WTC11 (cell line): Measurements from ENCODE around the gene PEX26. TPM values are rescaled to one million over a fixed set of nuclear protein-coding genes. Genes with fewer than 3 reads are reported as not detected.

ENCODE experiments used
- ATAC-seq: fragments of 200-7000 bp; cut with Tn5 transposase; 2 replicates; pipeline ENCODE4 v1.10.0; 2021; ENCODE audit warnings: mild to moderate bottlenecking, moderate library complexity
- CTCF ChIA-PET: fragments of 300-600 bp; sonication (Branson Sonifier 250); formaldehyde crosslinking; loops from one replicate; lab custom pipeline; 2021; ENCODE audit warnings: antibody characterized with exemption; lab: Charles Lee
- POLR2A ChIA-PET: fragments of 350-600 bp; sonication (Branson Sonifier 250); formaldehyde crosslinking; loops from one replicate; lab custom pipeline; 2021; ENCODE audit warnings: antibody characterized with exemption; lab: Charles Lee
- DNase-seq: peaks from one replicate; pipeline ENCODE4 v3.0.0; 2021; ENCODE audit warnings: low spot score
- H3K27ac Mint-ChIP-seq: 2 replicates; pipeline ENCODE4 v1.8.0; 2021; ENCODE audit warnings: mixed read lengths
- H3K27me3 Mint-ChIP-seq: 2 replicates; pipeline ENCODE4 v1.8.0; 2021; ENCODE audit warnings: low read depth, mild to moderate bottlenecking, moderate library complexity, mixed read lengths
- H3K36me3 Mint-ChIP-seq: 2 replicates; pipeline ENCODE4 v1.8.0; 2021; ENCODE audit warnings: mixed read lengths
- H3K4me1 Mint-ChIP-seq: 2 replicates; pipeline ENCODE4 v1.8.0; 2022; ENCODE audit warnings: mixed read lengths
- H3K4me3 Mint-ChIP-seq: 2 replicates; pipeline ENCODE4 v1.8.0; 2021; ENCODE audit warnings: mild to moderate bottlenecking, moderate library complexity, mixed read lengths
- H3K9me3 Mint-ChIP-seq: 2 replicates; pipeline ENCODE4 v1.8.0; 2021; ENCODE audit warnings: mixed read lengths
- EMX1 ChIP-seq: fragments of 250-450 bp; sonication (Bioruptor Pico); IDR thresholded peaks from 2 replicates; pipeline ENCODE4 v1.8.0; 2021; ENCODE audit warnings: mild to moderate bottlenecking
- ESRRA ChIP-seq: sonication (generic); formaldehyde crosslinking; IDR thresholded peaks from 2 replicates; pipeline ENCODE4 v1.8.1; 2022; ENCODE audit warnings: mild to moderate bottlenecking, missing genetic modification reagents, borderline replicate concordance
- FOXJ3 ChIP-seq: sonication (generic); formaldehyde crosslinking; IDR thresholded peaks from 2 replicates; pipeline ENCODE4 v1.9.0; 2021; ENCODE audit warnings: missing genetic modification reagents, mild to moderate bottlenecking, borderline replicate concordance
- FOXK1 ChIP-seq: sonication (generic); formaldehyde crosslinking; IDR thresholded peaks from 2 replicates; pipeline ENCODE4 v1.8.0; 2022; ENCODE audit warnings: mild to moderate bottlenecking, moderate library complexity, missing genetic modification reagents
- GTF2I ChIP-seq: fragments of 250-450 bp; sonication (Bioruptor Pico); conservative IDR thresholded peaks from 2 replicates; pipeline ENCODE4 v1.4.0; 2021; ENCODE audit warnings: mild to moderate bottlenecking
- JAZF1 ChIP-seq: fragments of 250-450 bp; sonication (Bioruptor Pico); IDR thresholded peaks from 2 replicates; pipeline ENCODE4 v1.9.0; 2021; ENCODE audit warnings: moderate library complexity, mild to moderate bottlenecking, inconsistent platforms
- NFATC4 ChIP-seq: fragments of 250-450 bp; sonication (Bioruptor Pico); IDR thresholded peaks from 2 replicates; pipeline ENCODE4 v1.9.0; 2021; ENCODE audit warnings: mild to moderate bottlenecking
- NFE2L1 ChIP-seq: sonication (generic); formaldehyde crosslinking; IDR thresholded peaks from 2 replicates; pipeline ENCODE4 v1.8.1; 2023; ENCODE audit warnings: missing genetic modification reagents
- PRRX2 ChIP-seq: fragments of 250-450 bp; sonication (Bioruptor Pico); IDR thresholded peaks from 2 replicates; pipeline ENCODE4 v1.8.0; 2021; ENCODE audit warnings: mild to moderate bottlenecking
- RELA ChIP-seq: sonication (generic); formaldehyde crosslinking; IDR thresholded peaks from 2 replicates; pipeline ENCODE4 v1.8.1; 2022; ENCODE audit warnings: missing genetic modification reagents, mild to moderate bottlenecking, borderline replicate concordance
- SOX15 ChIP-seq: fragments of 250-450 bp; sonication (Bioruptor Pico); IDR thresholded peaks from 2 replicates; pipeline ENCODE4 v1.9.0; 2021; ENCODE audit warnings: mild to moderate bottlenecking
- ZNF232 ChIP-seq: sonication (generic); formaldehyde crosslinking; IDR thresholded peaks from 2 replicates; pipeline ENCODE4 v1.8.0; 2022; ENCODE audit warnings: mild to moderate bottlenecking, missing genetic modification reagents
- ZNF317 ChIP-seq: sonication (generic); formaldehyde crosslinking; IDR thresholded peaks from 2 replicates; pipeline ENCODE4 v1.8.1; 2023; ENCODE audit warnings: low read depth, mild to moderate bottlenecking, moderate library complexity, missing genetic modification reagents, borderline replicate concordance
- ZNF671 ChIP-seq: fragments of 250-450 bp; sonication (Bioruptor Pico); IDR thresholded peaks from 2 replicates; pipeline ENCODE4 v1.8.0; 2021; ENCODE audit warnings: mild to moderate bottlenecking
- total RNA-seq: library from RNA; stranded (reverse); gene quantifications from 3 replicates; pipeline ENCODE4 v1.2.3, GENCODE V29; 2021
- TF ChIP-seq, protein P1 (sequence below): sonication (generic); formaldehyde crosslinking; IDR thresholded peaks from 2 replicates; pipeline ENCODE4 v1.8.0; 2022; ENCODE audit warnings: mild to moderate bottlenecking, missing genetic modification reagents
- TF ChIP-seq, protein P2 (sequence below): sonication (generic); formaldehyde crosslinking; IDR thresholded peaks from 2 replicates; pipeline ENCODE4 v1.8.0; 2022; ENCODE audit warnings: mild to moderate bottlenecking, missing genetic modification reagents
- TF ChIP-seq, protein P3 (sequence below): sonication (generic); formaldehyde crosslinking; IDR thresholded peaks from 2 replicates; pipeline ENCODE4 v1.8.1; 2022; ENCODE audit warnings: mild to moderate bottlenecking, moderate library complexity, missing genetic modification reagents
- TF ChIP-seq, protein P4 (sequence below): sonication (generic); formaldehyde crosslinking; IDR thresholded peaks from 2 replicates; pipeline ENCODE4 v1.8.0; 2022; ENCODE audit warnings: mild to moderate bottlenecking, missing genetic modification reagents
- TF ChIP-seq, protein P5 (sequence below): sonication (generic); formaldehyde crosslinking; IDR thresholded peaks from 2 replicates; pipeline ENCODE4 v1.8.1; 2023; ENCODE audit warnings: mild to moderate bottlenecking, missing genetic modification reagents, moderate library complexity
- TF ChIP-seq, protein P6 (sequence below): sonication (generic); formaldehyde crosslinking; IDR thresholded peaks from 2 replicates; pipeline ENCODE4 v1.8.1; 2023; ENCODE audit warnings: mild to moderate bottlenecking, missing genetic modification reagents, borderline replicate concordance

PEX26 gene
- total RNA-seq, 1 experiment from 2014 or later: 52.3 TPM

DNA sequence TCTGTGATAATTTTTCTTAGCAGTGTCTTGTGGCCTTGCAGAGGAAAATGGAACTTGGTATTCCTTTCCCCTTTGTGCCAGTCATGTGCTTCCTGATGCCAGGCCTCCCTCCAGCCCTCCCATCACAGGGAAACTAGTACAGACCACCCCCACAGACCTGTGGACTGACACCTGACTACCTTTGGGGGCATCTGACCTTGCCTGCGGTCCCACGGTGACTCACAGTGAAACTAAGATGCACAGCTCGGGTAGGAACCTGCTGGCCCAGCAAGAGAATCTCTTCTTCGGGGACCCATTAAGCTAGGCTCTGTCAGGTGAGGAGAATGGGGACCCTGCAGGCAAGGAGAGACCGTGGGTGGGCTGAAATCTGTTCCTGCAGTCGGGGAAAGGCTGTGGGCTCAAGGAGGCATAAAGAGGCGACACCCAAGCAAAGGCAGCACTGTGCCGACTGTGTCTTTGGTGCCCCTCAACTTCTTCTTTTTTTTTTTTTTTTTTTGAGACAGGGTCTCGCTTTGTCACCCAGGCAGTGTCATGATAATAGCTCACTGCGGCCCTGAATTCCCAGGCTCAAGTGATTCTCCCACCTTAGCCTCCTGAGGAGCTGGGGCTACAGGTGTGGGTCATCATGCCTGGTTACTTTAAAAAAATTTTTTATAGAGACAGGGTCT is 20.8 kb upstream of the PEX26 start:
- POLR2A ChIA-PET: no interaction called here
- TF ChIP-seq FOXJ3 (CRISPR knock-in tag): no peak
- TF ChIP-seq GTF2I: no peak
- TF ChIP-seq ZNF671: no peak
- TF ChIP-seq NFATC4: no peak
- TF ChIP-seq, protein P1, sequence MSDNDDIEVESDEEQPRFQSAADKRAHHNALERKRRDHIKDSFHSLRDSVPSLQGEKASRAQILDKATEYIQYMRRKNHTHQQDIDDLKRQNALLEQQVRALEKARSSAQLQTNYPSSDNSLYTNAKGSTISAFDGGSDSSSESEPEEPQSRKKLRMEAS: no peak
- TF ChIP-seq PRRX2: no peak
- Mint-ChIP-seq H3K9me3 (peaks cover 17% of the 10 kb centered on the region), H3K4me3 (no peak overlapping the region), H3K4me1 (no peaks in the 10 kb centered on the region), H3K27ac (no peak overlapping the region), H3K36me3 (peaks cover 6% of the 10 kb centered on the region), H3K27me3 (no peaks in the 10 kb centered on the region; the same call in 1 of the 2 replicates)
- no peak for DNase-seq
- no peak for ATAC-seq
- CTCF ChIA-PET: interaction anchor here (0.5 to 1.2 kb wide), 4 partner anchors 16 to 263 kb away, joined by 3 to 4 read pairs (median 4); partner anchors contain the start of gene USP18

DNA sequence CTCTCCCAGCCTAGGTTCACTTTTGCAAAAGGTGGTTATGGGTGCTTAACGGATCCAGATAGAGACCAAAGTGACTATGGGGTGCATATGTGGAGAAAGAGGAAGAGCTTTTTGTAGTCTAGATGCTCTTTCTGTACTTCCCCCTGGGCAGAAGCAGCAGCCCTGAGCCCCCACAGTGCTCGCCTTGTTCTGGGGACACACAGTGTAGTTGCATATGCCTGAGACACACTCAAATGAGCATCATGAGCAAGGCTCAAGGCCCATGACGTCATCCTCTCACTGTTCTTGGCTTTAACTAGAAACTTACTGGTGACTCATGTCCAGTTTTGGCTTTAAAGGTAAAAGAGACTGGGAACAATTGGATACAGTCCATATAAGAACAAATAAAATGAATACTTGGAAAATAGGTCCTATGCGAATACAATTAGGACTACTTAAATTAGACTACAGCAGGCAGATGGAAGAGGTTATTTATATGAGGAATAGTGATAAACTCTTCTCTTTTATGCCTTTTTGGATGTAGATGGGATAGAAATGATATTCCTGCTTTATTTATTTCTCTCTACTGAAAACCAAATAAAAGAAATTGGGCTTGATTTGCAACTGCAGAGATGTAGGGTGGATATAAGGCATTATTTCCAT is 20.1 kb upstream of the PEX26 start:
- no peak for DNase-seq
- ChIA-PET POLR2A (interaction anchor here (0.6 kb wide), 1 partner anchor 202 kb away, joined by 3 read pairs; no protein-coding TSS in a partner anchor), CTCF (interaction anchor here (0.5 to 1.2 kb wide), 4 partner anchors 15 to 263 kb away, joined by 3 to 4 read pairs (median 4); partner anchors contain the start of gene USP18)
- Mint-ChIP-seq H3K9me3 (peaks cover 13% of the 10 kb centered on the region), H3K4me1 (no peaks in the 10 kb centered on the region), H3K27me3 (no peaks in the 10 kb centered on the region; the same call in 1 of the 2 replicates), H3K27ac (no peak overlapping the region), H3K36me3 (peaks cover 6% of the 10 kb centered on the region), H3K4me3 (no peak overlapping the region)
- TF ChIP-seq ZNF232 (CRISPR knock-in tag): no peak
- TF ChIP-seq, protein P2, sequence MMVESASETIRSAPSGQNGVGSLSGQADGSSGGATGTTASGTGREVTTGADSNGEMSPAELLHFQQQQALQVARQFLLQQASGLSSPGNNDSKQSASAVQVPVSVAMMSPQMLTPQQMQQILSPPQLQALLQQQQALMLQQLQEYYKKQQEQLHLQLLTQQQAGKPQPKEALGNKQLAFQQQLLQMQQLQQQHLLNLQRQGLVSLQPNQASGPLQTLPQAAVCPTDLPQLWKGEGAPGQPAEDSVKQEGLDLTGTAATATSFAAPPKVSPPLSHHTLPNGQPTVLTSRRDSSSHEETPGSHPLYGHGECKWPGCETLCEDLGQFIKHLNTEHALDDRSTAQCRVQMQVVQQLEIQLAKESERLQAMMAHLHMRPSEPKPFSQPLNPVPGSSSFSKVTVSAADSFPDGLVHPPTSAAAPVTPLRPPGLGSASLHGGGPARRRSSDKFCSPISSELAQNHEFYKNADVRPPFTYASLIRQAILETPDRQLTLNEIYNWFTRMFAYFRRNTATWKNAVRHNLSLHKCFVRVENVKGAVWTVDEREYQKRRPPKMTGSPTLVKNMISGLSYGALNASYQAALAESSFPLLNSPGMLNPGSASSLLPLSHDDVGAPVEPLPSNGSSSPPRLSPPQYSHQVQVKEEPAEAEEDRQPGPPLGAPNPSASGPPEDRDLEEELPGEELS: no peak
- no peak for ATAC-seq

DNA sequence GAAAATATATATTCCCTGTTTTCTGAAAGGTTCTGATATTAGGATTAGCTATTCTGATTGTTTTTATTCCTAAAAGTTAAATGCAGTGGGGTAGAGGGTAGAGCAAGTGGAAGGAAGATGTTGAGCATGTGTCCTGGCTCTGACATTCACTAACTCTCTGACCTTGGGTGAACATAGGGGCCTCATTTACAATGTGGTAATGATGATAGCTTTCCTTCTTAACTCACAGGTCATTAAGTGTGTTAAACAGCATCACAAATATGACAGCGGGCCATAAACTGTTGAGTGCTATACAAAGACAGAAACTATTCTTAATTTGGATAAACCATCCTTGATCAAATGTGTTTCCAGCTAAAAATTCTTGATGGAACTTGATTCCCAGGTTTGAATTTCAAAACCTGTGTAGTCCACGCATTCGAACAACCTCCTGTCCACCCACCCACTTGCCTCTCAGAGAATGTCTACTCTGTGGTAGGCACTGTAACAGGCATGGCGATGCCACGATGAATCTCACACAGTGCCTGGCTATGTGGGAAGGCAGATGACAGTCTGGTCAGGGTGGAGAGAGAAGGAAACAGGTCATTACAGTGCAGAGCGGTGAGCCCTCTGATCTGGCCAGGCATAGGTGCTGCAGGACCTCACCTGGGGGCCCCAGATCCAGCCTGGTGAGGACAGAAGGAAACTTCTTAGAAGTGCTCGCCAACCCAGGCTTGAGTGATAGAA is 19.3 kb upstream of the PEX26 start:
- CTCF ChIA-PET: interaction anchor here (1.2 kb wide), 1 partner anchor 17 kb away, joined by 6 read pairs; no protein-coding TSS in a partner anchor
- H3K4me1 Mint-ChIP-seq: no peaks in the 10 kb centered on the region

More for the DNA sequence above, 19.3 kb upstream of the PEX26 start:
- peaks cover 11% of the 10 kb centered on the region for H3K9me3 Mint-ChIP-seq
- TF ChIP-seq, protein P3, sequence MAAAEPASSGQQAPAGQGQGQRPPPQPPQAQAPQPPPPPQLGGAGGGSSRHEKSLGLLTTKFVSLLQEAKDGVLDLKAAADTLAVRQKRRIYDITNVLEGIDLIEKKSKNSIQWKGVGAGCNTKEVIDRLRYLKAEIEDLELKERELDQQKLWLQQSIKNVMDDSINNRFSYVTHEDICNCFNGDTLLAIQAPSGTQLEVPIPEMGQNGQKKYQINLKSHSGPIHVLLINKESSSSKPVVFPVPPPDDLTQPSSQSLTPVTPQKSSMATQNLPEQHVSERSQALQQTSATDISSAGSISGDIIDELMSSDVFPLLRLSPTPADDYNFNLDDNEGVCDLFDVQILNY (CRISPR knock-in tag): no peak
- TF ChIP-seq ESRRA (CRISPR knock-in tag) (no peak), JAZF1 (CRISPR knock-in tag) (no peak), RELA (CRISPR knock-in tag) (no peak), FOXK1 (CRISPR knock-in tag) (no peak), ZNF317 (CRISPR knock-in tag) (no peak), EMX1 (no peak), ZNF232 (CRISPR knock-in tag) (no peak), NFE2L1 (CRISPR knock-in tag) (no peak), SOX15 (CRISPR knock-in tag) (no peak)
- TF ChIP-seq, protein P4, sequence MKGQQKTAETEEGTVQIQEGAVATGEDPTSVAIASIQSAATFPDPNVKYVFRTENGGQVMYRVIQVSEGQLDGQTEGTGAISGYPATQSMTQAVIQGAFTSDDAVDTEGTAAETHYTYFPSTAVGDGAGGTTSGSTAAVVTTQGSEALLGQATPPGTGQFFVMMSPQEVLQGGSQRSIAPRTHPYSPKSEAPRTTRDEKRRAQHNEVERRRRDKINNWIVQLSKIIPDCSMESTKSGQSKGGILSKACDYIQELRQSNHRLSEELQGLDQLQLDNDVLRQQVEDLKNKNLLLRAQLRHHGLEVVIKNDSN (CRISPR knock-in tag): no peak
- TF ChIP-seq, protein P5, sequence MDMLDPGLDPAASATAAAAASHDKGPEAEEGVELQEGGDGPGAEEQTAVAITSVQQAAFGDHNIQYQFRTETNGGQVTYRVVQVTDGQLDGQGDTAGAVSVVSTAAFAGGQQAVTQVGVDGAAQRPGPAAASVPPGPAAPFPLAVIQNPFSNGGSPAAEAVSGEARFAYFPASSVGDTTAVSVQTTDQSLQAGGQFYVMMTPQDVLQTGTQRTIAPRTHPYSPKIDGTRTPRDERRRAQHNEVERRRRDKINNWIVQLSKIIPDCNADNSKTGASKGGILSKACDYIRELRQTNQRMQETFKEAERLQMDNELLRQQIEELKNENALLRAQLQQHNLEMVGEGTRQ: no peak
- TF ChIP-seq, protein P6, sequence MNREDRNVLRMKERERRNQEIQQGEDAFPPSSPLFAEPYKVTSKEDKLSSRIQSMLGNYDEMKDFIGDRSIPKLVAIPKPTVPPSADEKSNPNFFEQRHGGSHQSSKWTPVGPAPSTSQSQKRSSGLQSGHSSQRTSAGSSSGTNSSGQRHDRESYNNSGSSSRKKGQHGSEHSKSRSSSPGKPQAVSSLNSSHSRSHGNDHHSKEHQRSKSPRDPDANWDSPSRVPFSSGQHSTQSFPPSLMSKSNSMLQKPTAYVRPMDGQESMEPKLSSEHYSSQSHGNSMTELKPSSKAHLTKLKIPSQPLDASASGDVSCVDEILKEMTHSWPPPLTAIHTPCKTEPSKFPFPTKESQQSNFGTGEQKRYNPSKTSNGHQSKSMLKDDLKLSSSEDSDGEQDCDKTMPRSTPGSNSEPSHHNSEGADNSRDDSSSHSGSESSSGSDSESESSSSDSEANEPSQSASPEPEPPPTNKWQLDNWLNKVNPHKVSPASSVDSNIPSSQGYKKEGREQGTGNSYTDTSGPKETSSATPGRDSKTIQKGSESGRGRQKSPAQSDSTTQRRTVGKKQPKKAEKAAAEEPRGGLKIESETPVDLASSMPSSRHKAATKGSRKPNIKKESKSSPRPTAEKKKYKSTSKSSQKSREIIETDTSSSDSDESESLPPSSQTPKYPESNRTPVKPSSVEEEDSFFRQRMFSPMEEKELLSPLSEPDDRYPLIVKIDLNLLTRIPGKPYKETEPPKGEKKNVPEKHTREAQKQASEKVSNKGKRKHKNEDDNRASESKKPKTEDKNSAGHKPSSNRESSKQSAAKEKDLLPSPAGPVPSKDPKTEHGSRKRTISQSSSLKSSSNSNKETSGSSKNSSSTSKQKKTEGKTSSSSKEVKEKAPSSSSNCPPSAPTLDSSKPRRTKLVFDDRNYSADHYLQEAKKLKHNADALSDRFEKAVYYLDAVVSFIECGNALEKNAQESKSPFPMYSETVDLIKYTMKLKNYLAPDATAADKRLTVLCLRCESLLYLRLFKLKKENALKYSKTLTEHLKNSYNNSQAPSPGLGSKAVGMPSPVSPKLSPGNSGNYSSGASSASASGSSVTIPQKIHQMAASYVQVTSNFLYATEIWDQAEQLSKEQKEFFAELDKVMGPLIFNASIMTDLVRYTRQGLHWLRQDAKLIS (CRISPR knock-in tag): no peak
- TF ChIP-seq, all 79 proteins: peak for 0
- Mint-ChIP-seq H3K4me3 (no peak overlapping the region), H3K27me3 (no peaks in the 10 kb centered on the region; the same call in 1 of the 2 replicates), H3K27ac (no peak overlapping the region), H3K36me3 (peaks cover 6% of the 10 kb centered on the region)
- no peak for ATAC-seq
- DNase-seq: no peak
- POLR2A ChIA-PET: no interaction called here
